HCEC 1CT (cell line): ENCODE results near the gene SNX25.
"Not testable (repeated sequence)": the region's sequence is repeated elsewhere in the genome, so short reads cannot be mapped to it uniquely, and the experiment has no call there.

ENCODE experiments used
- DNase-seq: peaks from one replicate; pipeline ENCODE4 v3.0.0-alpha.2; 2017

Gene SNX25

DNA sequence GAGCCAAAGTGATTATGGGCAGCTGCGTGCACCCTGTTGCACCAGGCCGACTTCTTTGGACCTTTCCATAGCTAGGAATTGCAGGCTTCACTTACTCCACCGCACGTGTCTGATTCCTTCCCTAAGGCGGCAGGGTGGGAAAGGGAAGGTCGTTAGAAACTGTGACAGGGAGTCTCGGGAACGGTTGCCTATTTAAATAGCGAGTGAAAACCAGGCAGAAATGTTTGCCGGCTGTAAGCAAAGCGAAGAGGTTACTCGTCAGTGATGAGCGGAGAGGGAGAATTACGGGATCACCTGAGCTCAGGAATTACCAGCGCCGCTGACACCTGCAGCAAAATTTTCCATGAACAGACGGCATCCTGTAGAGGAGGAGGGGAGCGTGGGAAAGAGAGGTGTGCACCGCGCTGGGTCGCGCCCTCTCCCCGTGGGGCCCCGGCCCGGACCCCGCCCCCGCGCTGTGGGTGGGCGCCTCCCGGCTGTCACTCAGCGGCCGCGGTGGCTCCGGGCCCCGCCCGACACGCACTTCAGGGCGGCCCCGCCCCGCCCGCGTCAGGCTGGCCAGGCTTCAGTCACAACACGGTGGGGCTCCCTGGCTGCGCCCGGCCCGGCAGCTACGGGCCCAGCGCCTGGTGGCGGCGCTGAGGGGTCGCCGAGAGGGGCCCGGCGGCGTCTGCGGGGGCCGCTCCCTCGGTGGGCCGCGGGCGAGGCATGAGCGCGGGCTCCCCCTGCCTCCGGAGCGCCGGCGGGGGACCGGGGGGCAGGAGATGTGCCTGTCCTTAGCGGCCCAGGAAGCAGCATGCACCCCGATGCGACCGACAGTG lies at the start of gene SNX25:
SNX25 (plus strand) TSS at position 568 of the 821 bp plus-strand sequence; CDS start at position 797, 229 bp downstream.
- peak; percentile 49 for DNase-seq

DNA sequence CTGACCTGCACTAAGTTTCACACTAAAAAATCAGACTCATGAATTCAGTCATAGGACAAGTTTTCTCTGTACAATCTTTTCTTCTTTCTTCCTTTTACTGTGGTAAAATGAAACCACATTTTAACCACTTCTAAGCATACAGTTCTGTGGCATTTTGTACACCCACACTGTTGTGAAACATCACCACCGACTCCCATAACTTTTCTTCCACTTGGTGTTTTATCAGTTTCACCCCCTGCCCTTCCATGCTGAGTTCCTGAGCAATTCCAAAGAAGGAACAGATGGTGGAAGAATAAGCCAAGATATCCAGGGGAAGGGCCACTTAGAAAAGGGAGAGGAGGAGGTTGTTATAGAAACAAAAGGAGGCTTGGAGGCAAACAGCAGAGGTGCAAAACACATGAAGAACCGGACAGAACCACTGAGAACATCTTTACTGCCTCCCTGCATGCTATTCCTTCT lies 43.8 kb upstream of the SNX25 start:
- DNase-seq = peak; percentile 7

DNA sequence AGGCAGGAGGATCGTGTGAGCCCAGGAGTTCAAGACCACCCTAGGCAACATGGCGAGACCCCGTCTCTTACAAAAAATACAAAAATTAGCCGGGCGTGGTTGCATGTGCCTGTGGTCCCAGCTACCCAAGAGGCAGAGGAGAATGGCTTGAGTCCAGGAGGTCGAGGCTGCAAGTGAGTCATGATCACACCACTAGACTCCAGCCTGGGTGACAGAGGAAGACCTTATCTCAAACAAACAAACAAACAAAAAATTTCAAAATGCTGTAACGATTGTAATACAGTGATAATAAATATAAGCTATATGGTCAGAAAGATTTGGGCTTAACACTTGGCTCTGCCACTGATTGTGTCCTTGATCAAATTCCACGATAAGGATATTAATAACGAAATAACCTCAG lies 42.2 kb upstream of the SNX25 start:
- DNase-seq = no peak

DNA sequence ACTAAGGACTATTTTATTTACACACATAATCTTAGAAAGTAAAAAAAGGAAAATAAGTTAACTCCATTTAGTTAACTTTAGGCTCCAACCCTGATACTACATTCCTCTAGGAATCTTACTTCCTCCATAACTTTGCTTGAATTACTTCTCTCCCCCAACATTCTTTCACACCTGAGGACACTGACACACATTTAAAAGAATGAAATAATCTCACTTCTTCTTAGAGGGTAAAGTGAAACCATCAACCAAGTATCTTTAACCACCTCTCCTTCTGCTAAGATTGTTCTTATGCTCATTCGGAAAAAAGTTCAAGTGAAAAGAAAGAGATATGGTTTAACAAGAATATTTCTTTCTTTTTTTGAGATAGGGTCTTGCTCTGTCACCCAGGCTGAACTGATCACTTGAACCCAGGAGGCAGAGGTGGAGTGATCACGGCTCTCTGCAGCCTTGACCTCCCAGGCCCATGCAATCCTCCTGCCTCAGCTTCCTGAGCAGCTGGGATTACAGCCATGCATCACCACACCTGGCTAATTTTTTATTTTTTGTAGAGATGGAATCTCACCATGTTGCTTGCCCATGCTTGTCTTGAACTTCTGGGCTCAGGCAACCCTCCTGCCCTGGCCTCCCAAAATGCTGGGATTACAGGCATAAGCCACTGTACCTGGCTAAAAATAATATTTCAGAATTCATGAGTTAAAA lies 37.9 kb upstream of the SNX25 start:
- DNase-seq = no peak

DNA sequence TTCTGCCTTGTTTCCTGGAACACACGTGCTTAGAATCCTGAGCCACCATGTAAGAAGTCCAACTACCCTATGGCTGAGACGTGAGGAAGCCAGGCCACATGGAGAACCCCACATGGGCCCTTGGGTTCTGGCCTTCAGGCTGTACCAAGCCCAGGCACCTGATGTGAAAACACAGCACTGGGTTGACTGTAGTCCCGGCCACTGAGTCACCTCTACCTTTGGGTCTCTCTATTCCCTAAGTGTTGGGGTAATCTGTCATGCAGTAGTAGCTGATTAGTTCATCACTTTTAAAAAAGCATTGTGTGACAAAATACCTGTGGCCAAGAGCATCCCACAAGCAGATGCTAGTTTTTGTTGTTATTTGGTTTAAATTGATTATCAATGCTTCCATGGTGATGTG lies 29.9 kb upstream of the SNX25 start:
- no peak for DNase-seq

DNA sequence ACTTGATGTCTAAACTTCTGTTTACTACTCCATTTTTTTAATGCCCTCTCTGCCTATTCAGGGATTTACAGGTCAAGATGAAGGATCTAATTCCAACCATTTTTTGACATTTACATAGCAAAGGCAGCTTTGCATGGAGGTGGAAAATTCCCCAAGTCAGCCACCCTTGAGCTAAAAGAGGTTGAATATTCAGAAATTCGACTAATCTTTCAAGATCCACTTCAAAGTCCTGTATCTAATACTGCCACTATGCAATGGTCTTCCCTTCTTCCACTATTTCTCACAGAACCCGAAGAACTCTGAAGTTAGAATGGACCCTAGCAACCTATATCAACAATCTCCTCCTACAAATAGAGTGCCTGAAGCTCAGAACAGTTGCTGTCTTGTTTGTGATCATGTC lies 27.2 kb upstream of the SNX25 start:
- no peak for DNase-seq

DNA sequence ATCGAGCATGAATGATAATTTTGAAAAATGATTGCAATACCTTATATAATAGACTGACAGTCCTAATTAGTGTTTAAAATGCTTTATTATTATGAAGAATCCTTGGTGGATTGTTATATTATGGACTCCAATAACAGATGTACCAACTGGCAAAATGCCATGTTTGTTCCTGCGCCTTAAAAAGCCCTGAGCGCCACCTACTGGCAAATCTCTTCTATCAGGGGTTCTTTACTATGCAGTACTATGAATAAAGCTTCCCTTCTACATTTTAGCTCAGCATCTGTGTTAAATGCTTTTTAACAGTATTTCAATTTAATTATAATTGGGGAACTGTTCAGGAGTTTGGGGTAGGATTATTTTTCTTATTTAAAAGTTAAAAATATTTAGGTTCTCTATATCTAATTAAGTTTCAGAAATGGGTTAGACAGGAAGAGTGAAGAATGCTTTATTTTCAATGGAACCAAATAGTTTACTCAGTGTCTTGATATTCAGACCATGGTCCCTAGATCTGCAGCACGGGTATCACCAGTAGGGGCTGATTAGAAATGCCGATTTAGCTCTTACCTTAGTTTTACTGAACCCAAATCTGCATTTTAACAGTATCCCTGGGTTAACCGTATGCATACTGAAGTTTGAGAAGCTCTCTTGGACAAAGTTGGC lies 25.6 kb upstream of the SNX25 start:
- peak; percentile 79 for DNase-seq

DNA sequence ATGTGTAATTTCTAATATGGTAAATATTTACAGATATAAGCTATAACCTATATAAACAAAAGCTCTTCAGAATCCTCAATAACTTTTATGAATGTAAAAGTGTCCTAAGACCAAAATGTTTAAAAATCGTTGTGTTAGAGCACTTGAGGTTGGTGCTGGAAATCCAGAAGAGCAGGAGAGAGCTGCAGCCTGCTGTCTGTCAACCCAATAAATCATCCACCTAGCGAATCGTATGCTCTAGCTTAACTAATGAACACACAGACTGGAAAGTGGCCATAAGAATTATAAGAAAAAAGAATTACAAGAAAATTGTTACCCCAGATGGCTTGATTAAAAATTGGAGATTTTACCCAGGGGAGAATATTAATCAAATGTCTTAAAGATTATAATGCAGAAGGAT lies 22.6 kb upstream of the SNX25 start:
- DNase-seq = no peak

DNA sequence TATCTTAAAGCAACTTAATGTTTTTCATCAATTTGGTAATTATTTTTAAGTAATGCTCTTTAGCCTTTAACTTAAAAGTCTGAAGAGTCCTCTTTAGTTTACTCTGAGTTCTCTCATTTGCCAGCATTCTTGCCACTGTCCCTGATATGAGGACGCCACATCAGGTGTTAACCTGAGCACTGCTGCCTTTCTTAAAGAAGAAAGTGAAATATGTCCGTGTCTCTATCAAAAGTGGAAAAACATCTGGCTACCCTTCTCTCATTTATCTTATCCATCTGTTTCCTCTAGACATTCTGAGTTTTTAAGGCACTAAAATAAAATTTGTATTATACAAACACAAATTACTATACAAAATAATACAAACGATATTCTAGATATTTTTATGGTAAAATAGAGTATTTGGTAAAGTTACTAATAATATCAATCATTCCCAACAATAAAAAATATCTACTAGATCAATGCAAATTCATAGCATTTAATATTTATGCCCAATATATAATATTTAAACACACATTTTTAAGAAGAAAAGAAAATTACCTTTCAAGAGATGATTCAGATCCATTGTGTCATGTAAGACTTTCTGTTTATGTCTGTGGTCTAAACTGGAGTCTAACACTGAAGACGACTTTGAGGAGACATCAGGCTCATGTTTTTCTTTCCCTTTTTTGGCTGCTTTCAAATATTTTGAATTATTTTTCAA lies 19.6 kb upstream of the SNX25 start:
- DNase-seq = no peak

DNA sequence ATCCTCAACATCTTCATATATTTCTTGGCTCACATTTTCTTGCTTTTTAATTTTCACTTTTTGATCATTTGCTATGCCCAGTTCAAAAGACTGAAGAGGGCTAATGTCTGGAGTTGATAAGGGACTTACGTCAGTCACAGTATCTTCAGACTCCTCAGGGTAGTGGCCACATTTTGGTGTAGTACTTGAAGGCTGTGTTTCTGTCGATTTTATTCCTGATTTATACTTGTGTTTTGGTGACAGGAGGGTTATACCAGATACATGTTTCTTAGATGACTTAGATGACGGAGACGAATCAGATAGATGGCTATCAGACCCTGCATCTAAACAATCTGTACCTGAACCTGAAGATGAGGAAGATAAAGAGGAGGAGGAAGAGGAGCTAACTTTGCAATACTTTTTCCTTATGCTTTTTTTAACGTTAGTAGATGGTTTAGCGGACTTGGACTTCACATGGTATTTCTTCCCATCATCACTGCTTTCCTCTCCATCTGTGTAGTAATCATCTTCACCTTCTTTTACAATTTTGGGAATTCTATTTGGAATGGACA lies 19.0 kb upstream of the SNX25 start:
- DNase-seq = no peak

DNA sequence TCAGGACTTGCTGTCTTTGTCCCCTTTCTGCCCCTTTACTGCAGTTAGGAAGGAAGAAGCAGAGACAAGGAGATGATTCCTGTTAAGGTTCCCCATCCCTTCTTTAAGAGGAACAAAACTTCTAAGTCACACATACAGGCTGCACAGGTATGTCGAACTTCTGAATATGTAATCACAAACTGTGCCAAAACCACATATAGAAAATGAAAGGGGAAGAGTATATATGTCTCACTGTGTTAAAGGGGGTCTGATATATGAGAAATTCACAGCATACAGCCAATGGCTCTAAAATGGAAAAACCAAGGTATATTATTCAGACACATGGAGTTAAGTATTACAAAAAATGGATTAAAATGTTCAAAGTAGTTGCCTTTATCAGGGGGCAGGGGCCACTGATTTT lies 17.3 kb upstream of the SNX25 start:
- DNase-seq = no peak

DNA sequence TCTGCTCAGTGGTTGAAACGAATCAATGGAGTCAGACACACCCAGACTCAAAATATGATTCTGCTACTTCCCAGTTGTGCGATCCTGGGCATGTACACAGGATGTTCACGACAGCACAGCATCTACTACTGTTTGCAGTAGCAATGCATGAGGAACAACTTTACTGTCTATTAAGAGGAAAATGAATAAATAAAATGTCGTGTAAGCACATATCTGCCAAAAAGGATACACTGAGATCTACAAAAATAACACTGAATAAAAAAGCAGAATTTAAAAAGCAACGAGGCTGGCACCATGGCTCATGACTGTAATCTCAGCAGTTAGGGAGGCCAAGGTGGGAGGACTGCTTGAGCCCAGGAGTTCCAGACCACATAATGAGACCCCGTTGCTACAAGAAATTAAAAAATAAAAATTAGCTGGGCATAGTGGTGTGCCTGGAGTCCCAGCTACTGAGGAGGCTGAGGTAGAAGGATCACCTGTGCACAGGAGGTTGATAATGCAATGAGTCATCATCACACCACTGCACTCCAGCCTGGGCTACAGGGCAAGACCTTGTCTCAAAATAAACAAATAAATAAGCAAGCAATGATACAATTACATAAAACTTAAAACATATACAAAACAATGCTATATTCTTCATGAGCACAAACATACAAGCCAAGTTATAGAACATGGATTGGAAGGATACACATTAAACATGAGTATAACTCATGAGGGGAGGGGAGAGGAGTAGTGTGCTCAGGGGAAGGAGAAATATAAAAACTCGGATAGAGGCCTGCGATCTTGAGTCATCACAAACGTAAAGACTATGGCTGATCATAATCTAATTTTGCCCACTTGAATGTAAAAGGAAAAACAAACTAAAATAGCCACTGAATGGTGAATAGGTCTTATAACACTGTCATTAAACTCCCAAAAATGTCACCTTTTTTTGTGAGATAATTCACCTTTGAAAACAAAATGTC lies 14.2 kb upstream of the SNX25 start:
- DNase-seq = no peak

DNA sequence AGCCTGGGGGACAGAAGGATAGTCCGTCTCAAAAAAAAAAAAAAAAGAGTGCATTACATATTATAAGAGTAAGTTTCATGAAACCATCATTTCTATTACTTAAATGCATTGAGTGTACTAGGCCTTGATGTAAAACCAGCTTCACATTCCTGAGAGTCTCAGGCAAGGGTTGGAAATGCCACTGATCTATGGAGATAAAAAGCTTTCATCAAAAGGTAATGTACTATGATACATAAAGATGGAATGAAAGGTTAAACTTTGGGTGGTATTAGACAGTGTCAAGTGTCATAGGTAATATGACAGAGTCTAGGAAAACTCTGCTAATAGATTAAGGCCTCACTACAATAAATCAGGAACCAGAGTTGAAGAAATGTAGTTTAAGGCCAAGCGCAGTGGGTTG lies 13.0 kb upstream of the SNX25 start:
- DNase-seq = no peak

DNA sequence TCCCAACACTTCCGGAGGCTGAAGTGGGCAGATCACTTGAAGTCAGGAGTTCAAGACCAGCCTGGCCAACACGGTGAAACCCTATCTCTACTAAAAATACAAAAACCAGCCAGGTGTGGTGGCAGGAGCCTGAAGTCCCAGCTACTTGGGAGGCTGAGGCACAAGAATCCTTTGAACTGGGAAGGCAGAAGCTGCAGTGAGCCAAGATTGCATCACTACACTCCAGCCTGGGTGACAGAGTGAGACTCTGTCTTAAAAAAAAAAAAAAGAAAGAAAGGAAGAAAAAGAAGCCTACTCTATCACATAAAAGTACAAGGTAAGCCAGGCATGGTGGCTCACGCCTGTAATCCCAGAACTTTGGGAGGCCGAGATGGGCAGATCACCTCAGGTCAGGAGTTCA lies 11.2 kb upstream of the SNX25 start:
- not testable (repeated sequence) for DNase-seq

DNA sequence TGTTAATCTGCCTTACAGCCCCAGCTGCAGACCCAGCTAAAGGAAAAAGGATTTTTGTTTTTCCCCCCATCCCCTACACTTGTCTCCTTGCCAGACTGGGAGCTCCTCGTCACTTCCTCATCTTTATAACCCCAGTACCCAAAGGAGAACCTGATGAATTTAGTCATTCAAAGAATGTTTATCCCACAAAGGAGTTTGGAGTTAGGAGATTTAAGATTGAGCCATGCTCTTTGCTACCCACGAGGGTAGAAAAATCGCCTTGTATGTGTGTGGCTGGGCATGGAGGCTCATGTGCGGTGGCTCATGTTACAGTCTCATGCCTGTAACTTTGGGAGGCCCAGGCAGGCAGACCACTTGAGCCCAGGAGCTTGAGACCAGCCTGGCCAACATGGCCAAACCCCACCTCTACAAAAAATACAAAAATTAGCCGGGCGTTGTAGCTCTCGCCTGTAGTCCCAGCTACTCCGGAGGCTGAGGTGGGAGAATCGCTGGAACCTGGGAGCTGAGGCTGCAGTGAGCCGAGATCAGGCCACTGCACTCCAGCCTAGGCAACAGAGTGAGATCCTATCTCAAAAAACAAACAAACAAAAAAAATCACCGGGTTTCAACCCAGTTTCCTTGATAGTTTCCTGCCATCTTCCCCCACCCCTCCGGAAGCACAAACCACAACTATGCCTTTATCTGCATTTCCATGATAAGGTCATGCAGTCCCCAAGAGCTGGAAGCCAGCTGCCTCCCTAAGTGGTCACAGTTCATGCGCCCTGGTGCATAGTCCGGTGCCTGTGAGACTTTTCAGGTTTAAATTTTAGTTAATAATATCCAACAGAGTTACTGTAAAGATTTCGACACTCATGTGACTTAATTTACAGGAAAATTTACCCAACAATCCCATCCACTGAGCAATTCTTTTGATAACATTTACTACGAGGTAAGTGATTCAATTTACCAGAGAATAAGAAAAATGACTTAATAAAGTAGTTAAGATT lies 7.1 kb upstream of the SNX25 start:
- DNase-seq = no peak

DNA sequence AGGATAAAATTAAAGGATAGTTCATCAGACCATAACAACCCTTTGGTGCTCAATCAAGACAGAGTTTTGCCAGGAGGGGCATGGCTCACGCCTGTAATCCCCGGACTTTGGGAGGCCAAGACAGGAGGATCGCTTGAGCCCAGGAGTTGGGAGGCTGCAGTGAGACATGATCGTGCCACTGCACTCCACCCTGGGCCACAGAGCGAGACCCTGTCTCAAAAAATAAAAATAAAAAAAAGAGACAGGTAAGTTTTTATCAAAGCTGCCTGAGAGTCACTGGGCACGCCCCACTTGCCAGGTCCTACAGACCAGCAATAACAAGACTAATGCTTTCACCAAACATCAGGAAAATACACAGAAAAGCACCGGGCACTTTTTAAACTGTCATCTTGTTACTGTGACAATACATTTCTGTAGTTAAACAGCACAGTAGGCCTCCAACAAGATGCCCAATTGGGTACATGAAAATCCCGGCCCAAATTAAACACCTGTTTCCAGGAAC lies 6.4 kb upstream of the SNX25 start:
- DNase-seq = no peak

DNA sequence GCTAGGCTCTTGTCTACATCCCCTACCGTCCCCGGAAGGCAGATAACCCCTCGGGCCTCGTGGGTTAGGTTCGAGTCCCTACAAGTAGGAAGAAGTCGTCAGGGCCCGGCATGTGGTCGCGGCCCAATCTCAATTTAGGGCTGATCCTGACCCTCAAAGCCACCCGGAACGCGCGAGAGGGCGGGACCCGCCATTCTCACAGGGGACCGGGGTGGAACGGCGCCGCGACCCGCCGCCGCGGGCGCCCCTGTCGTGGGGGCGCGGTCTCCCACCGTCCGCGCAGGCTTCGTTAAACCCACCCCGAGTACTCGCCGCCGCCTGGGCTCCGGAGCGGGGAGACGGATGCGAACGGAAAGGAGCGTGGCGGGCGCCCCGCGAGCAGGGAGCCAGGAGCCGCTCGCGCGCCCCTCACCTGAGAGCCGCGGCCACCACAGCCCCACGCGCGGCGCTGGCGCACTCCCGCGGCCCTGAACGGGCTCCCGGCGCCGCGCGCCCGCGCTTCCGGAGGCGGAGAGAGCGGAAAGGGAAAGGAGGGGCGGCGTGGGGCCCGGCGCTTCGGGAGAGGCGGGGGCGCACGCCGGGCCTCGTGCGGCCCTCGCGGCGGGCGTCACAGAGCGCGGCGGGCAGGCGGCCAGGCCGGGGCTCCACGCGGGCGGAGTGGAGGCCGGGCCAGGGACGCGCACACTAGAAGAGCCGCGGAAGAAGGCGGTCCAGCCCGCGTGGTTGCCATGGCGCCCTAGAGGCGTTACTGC lies 5.7 kb upstream of the SNX25 start, which contains the start of gene CFAP97:
CFAP97 (minus strand) TSS at position 515 of the 752 bp plus-strand sequence. CDS start 12,804 bp downstream, outside the sequence.
- peak; percentile 79 for DNase-seq

DNA sequence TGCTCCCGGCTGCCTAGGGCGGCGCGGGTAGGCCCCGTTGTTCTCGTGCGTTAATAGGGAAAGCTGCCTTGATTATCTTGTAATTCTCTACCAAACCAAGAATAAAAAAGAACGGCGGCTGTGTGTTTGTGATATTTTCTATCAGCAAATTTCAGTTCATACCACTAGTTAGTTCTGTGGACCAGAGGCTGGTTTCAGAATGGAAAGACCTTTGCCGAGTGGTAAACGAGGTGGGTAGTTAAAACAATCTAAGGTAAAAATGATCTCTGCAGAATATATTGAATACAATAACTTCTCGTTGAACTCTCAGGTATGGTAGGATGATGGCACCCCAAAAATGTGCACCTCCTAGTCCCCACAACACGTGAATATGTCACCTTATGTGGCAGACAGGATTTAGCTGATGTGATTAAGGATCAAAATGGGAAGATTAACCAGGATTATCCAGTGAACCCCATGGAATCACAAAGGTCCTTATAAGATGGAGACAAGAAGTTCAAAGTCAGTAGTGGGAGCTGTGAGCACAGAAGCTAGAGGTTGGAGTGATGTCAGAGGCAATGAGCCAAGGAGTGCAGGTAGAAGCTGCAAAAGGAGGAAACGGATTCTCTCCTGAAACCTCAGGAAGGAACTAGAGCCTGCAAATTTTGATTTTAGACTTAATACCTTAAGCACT lies 5.0 kb upstream of the SNX25 start:
- no peak for DNase-seq

DNA sequence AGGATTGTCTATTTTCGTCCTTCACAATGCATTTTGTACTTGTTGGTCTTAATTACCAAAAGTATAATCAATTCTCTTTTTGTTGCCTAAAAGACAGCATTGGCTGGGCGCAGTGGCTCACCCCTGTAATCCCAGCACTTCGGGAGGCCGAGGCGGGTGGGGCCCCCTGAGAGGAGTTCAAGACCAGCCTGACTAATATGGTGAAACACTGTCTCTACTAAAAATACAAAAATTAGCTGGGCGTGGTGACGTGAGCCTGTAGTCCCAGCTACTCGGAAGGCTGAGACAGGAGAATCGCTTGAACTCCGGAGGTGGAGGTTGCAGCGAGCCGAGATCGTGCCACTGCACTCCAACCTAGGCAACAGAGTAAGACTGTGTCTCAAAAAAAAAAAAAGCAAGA lies 4.3 kb upstream of the SNX25 start:
- not testable (repeated sequence) for DNase-seq
